IPS-18c (cell line): ENCODE results near the gene ALG6.
"Not testable (repeated sequence)": the region's sequence is repeated elsewhere in the genome, so short reads cannot be mapped to it uniquely, and the experiment has no call there.

ENCODE experiments used
- H3K4me3 ChIP-seq: 2 replicates; pipeline ENCODE4 v1.7.0; 2013; ENCODE audit warnings: low read depth, mild to moderate bottlenecking, low read length, moderate library complexity; ENCODE audit not compliant: insufficient read depth
- H3K9me3 ChIP-seq: one replicate; pipeline ENCODE4 v1.6.1; 2013; ENCODE audit warnings: mild to moderate bottlenecking, low read length, moderate library complexity; ENCODE audit not compliant: control insufficient read depth, insufficient read depth

Gene ALG6

DNA sequence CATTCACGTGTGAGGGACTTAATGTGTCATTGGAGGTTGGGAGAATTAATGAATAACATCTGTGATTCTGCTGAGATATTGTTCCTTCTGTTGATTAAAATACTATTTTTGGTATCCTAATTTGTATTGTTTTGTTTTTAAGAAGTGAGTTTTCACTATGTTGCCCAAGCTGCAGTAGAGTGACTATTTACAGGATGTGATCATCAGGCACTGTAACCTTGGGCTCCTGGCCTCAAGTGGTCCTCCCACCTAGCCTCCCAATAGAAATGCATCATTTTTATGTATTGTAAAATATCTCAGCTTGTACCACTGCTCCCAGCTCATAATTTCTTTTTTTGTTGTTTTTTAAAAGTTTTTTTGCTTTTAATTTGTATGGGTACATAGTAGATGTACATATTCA is 14.3 kb downstream of the ALG6 start:
- H3K4me3 ChIP-seq = no peak overlapping the region
- H3K9me3 ChIP-seq = no peaks in the 10 kb centered on the region

DNA sequence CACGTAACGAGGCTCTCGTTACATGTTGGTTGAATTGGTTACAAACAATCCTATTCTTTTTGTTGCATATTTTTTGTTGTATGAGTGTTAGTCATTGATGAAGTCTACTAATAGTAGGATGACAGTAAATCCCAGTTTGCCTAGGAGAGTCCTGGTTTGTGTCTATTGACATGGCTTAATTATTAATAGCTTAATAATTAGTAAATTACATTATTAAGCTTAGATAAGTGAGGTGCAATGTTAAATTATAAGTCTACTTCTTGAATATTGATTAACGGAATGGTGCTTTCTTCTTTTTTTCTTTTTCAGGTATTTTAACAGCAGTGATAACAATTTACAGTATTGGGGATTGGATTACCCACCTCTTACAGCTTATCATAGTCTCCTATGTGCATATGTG is 34.5 kb downstream of the ALG6 start:
- no peak overlapping the region for H3K4me3 ChIP-seq
- no peaks in the 10 kb centered on the region for H3K9me3 ChIP-seq

DNA sequence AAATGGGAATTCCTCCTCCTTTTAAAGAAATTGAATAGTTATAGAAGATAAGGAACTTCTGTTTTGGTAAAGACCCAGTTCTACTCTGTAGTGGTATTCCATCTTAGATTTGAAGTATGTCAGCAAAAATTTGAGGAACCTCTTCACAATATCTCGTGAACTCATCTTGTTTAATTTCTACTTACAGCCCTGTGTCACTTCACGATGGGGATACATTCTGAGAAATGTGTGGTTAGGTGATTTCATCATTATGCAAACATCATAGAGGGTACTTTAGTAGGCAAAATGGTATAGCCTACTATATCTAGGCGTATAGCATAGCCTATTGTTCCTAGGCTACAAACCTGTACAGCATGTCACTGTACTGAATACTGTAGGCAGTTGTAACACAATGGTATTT is 36.0 kb downstream of the ALG6 start:
- Histone ChIP-seq H3K9me3 (no peaks in the 10 kb centered on the region), H3K4me3 (no peak overlapping the region)

DNA sequence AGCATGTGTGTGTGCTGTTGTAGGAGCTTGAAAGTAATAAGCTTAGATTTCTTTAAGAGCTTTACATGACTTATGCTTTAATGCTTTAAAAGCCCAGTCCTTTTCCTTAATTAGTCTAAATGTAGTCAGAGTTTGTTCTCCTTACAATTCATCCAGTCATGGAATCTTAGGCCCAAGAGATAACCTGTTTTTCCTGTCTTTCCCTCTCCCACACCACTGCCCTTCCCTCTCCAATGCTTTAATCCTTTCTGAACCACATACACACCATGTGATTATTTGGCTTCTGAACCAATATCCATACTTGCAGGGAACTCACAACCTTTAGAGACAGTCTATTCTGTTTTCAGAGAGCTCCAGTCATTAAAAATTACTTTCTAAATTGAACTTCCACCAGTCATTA is 37.6 kb downstream of the ALG6 start:
- Histone ChIP-seq H3K9me3 (no peaks in the 10 kb centered on the region), H3K4me3 (no peak overlapping the region)

DNA sequence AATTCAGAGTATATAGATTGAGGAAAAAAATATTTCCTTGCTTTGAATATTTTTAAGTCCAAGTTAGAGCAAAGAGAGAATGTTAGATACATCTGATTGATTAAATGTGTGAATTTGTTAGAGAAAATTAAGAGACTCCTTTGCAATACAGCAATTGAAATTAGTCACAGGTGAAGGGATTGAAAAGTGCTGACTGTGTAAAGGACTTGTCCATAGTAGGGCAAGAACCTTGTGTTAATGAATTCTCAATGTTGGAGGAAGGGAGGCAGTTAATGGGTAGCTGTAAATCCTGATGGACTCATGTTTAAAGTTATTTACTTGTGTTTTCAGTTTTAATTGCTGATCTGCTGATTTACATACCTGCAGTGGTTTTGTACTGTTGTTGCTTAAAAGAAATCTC is 38.6 kb downstream of the ALG6 start:
- no peak overlapping the region for H3K4me3 ChIP-seq
- H3K9me3 ChIP-seq = no peaks in the 10 kb centered on the region

GRCh38 chr1:63407002-63407401 is 39.6 kb downstream of the ALG6 start:
- H3K9me3 ChIP-seq = no peaks in the 10 kb centered on the region
- no peak overlapping the region for H3K4me3 ChIP-seq

DNA sequence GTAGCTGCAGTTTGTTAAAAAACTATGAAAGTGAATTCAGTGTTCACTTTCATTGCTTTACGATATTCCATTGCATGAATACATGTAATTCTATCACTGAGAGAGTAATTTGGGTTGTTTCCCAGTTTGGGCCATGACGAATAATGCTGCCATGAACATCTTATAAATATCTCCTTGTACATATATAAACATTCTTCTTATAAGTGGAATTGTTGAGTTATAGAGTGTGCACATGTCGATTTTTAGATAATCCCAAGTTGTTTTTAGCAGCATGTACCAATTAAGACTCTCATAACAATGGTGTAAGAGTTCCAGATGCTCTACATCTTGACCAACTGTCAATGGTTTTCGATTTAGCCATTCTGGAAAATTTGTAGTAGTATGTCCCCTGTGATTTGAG is 40.9 kb downstream of the ALG6 start:
- no peaks in the 10 kb centered on the region for H3K9me3 ChIP-seq
- H3K4me3 ChIP-seq = no peak overlapping the region

GRCh38 chr1:63411066-63411465 is 43.6 kb downstream of the ALG6 start:
- no peaks in the 10 kb centered on the region for H3K9me3 ChIP-seq
- H3K4me3 ChIP-seq = no peak overlapping the region

DNA sequence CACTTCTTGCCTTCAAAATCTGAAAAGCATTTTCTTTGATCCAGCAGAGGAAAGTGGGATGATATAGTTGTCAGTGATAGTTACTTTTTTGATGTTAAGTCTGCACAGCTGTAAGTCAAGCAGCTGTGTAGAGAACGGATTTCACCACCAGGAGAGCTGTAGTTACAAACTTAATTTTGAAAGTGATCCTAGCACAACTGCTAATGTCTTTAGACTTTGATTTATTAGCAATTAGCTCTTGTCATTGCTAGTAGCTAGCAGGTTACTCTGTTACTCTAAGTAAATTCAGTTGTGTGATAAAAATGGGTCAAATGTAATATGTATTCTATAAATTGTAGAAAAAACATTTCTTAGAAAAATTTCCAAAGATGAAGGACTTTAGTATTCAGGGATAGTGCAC is 46.0 kb downstream of the ALG6 start:
- H3K4me3 ChIP-seq = no peak overlapping the region
- no peaks in the 10 kb centered on the region for H3K9me3 ChIP-seq

DNA sequence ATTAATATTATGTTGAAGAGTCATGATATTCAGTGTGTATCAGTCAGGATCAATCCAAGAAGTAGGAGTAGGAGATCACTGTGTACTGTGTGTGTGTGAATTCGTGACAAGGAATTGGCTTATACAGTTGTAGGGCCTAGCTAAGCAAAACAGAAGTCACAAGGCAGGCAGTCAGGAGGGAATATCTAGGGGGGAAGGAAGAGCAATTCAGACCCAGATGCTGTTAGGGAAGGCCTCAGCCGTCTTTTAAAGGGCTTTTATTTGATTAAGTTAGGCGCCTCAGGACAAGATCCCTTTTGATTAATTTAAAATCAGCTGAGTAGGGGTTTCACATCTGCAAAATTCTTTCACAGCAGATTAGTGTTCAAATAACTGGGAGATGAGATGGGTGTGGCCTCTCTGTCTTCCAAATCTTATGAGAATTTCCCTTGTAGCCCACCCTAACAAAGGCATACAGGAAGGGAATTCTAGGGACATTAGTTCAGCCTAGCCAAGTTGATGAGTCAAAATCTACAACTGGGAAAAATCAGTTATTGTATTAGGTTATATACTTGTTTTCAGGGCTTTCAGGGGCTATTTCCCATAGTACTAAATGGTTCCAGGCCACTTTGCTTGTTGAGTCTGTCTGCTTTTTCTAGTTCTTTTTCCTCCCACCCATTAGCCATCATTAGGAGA is 47.4 kb downstream of the ALG6 start:
- H3K4me3 ChIP-seq = no peak overlapping the region

DNA sequence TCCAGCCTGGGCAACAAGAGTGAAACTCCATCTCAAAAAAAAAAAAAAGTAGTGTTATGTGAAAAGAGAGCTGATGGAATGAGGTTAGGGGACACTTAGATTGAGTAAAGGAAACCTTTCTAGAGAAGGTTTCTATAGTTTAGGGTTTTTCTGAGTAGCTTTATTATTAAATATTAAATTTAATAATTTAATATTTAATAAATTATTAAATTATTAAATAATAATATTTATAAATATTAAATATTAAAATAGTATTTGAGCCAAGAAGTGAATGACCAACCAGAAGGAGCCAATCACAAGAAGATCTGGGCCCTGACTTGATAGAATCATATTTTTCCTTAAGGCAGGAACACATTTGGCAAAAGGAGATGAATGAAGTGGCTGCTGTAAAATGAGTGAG is 50.7 kb downstream of the ALG6 start:
- Histone ChIP-seq H3K4me3 (no peak overlapping the region), H3K9me3 (no peaks in the 10 kb centered on the region)

More for the DNA sequence above, 47.4 kb downstream of the ALG6 start:
- H3K9me3 ChIP-seq = no peaks in the 10 kb centered on the region

GRCh38 chr1:63420746-63421145 is 53.3 kb downstream of the ALG6 start:
- H3K9me3 ChIP-seq, H3K4me3 ChIP-seq: not testable (repeated sequence)

DNA sequence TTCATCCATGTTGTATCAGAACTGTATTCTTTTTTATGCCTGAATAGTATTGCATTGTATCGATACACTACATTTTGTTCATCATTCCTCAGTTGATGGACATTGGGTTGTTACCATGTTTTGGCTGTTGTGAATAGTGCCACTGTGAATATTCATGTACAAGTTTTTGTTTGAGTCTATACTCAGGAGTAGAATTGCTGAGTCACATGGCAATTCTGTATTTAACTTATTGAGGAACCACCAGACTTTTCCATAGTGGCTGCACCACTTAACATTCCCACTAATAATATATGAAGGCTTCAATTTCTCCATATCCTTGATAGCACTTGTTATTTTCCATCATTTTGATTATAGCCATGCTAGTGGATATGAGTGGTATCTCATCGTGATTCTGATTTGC is 56.2 kb downstream of the ALG6 start:
- H3K9me3 ChIP-seq = no peaks in the 10 kb centered on the region
- H3K4me3 ChIP-seq = no peak overlapping the region

DNA sequence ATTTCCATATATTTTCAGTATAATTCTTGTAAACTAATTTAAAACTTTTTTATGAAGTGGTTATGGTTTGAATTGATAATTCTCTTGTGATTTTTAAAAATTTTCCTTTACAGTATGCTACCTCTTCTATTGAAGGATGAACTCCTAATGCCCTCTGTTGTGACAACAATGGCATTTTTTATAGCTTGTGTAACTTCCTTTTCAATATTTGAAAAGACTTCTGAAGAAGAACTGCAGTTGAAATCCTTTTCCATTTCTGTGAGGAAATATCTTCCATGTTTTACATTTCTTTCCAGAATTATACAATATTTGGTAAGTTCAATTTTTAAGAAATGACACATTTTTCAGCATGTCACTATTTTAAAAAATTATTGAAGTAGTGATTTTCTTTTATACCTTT is 61.4 kb downstream of the ALG6 start:
- no peaks in the 10 kb centered on the region for H3K9me3 ChIP-seq
- no peak overlapping the region for H3K4me3 ChIP-seq

DNA sequence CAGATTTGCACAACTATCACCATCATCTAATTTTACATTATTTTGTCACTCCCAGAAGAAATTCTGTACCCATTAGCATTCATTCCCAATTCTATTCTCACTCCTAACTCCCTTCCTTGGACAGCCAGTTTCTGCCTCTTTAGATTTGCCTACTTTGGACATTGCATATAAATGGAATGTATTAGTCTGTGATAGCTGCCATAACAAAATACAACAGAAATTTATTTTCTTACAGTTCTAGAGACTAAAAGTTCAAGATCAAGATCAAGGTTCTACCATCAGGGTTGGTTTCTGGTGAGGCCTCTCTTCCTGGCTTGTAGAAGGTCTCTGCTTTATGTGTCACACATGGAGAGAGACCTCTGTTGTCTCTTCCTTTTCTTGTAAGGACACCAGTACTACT is 61.9 kb downstream of the ALG6 start:
- Histone ChIP-seq H3K9me3 (no peaks in the 10 kb centered on the region), H3K4me3 (no peak overlapping the region)

- Histone ChIP-seq H3K9me3 (no peaks in the 10 kb centered on the region), H3K4me3 (no peak overlapping the region)
Observed at GRCh38 chr1:63435161-63435560, 67.7 kb downstream of the ALG6 start.

GRCh38 chr1:63442141-63442475 is 74.7 kb downstream of the ALG6 start:
- no peak overlapping the region for H3K4me3 ChIP-seq

DNA sequence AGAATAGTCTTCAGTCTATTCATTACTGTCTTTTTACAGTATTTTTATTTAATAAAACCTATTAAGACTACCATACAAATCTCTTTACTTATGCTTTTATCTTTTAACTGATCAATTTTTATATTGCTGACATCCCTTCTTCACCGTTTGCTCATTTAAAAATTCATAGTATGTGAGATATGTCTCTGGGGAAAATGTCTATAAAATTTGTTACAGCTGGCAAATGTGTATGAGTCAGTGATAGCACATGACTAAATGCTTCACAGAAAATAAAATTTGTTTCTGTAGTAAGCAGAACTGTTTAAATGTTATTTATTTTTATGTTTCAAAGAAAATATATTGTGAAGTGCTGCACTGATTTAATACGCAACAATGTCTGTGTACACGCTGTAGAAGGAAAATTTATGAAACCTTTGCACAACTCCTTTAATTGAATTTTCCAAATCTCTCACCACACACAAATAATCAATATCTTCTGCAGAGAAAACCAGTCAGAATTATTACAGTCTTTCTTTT is 81.4 kb downstream of the ALG6 start:
- no peaks in the 10 kb centered on the region for H3K9me3 ChIP-seq
- no peak overlapping the region for H3K4me3 ChIP-seq

More at GRCh38 chr1:63442141-63442475, 74.7 kb downstream of the ALG6 start:
- no peaks in the 10 kb centered on the region for H3K9me3 ChIP-seq

GRCh38 chr1:63450416-63450815 is 83.0 kb downstream of the ALG6 start:
- no peak overlapping the region for H3K4me3 ChIP-seq
- H3K9me3 ChIP-seq = no peaks in the 10 kb centered on the region
